ENCODE results near the gene SLC6A4. TPM values are rescaled to one million over a fixed set of nuclear protein-coding genes. Genes with fewer than 3 reads are reported as not detected.

Gene SLC6A4
- total RNA-seq, 1 experiment from 2014 or later: not detected

DNA sequence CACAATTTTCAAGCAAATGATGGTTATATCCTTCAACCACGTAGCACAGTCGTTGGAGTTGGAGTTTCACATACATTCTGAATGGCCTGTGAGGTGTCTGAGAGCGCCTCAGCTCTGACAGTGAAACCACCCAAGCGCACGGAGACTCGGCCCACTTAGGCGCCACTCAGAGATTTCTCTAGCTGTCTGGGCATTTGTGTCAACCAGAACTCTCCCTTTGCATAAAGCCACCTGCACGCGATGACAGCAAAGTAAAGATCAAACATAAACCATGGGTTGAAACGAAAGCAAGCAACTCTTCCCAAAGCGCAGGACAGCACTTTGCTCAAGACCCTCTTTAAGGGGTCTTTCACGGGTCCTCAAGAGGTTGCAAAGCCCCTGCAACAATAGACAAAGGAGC, 533 bp downstream of the SLC6A4 start:
- Histone ChIP-seq H3K27ac (ENCODE audit: low read depth, low read length, poor library complexity, severe bottlenecking) (no peak overlapping the region), H3K9me3 (ENCODE audit: low read depth, low read length, poor library complexity, severe bottlenecking) (no peaks in the 10 kb centered on the region), H3K36me3 (ENCODE audit: insufficient read depth, low read length, poor library complexity, severe bottlenecking) (no peaks in the 10 kb centered on the region), H3K27me3 (replicated peaks; ENCODE audit: insufficient read depth, low read depth, low read length, poor library complexity) (peaks cover 51% of the 10 kb centered on the region), H3K4me3 (ENCODE audit: low read depth, low read length, poor library complexity, severe bottlenecking) (peak overlapping the region; percentile 42), H3K4me1 (ENCODE audit: insufficient read depth, low read length, poor library complexity, severe bottlenecking) (peaks cover 8% of the 10 kb centered on the region)
- intact Hi-C loops (cut with micrococcal nuclease; ENCODE audit: unreplicated experiment): no loop called here
- TF ChIP-seq CTCF (conservative IDR thresholded peaks at IDR 0.05; ENCODE audit: low read depth, low read length) (no peak), EZH2 (IDR thresholded peaks at IDR 0.05; ENCODE audit: borderline replicate concordance, low read depth, low read length, poor library complexity, severe bottlenecking) (no peak)
- no peak for DNase-seq (ENCODE audit: low spot score)
- ChIA-PET CTCF (interaction anchor here (0.5 to 0.6 kb wide), 2 partner anchors 23 to 159 kb away, joined by 3 to 4 read pairs; no protein-coding TSS in a partner anchor), POLR2A (ENCODE audit: low non-redundant PET) (no interaction called here)
- BruUV-seq (replicated peaks): no TSS peak

DNA sequence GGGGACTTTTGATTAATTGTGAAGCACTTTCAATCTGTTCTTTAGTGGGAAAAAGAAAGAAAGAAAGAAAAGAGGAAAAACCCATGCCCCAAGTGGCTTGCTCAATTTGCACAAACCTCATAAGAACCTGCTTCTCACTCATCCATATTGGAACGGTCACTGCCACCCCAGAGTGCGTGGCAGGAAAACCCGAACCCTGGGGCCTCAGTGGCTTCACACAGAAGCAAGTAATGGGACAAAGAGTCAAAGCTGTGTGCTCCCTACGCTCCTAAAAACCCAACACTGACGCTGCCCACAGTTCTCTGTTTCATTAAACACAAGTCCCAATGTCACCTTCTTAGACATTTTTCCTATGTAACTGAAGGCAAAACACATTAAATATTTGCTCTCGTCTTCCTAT, 1.2 kb downstream of the SLC6A4 start:
- TF ChIP-seq CTCF (conservative IDR thresholded peaks at IDR 0.05; ENCODE audit: low read depth, low read length): no peak
- no peak for TF ChIP-seq EZH2 (IDR thresholded peaks at IDR 0.05; ENCODE audit: borderline replicate concordance, low read depth, low read length, poor library complexity, severe bottlenecking)
- DNase-seq (ENCODE audit: low spot score): no peak
- Histone ChIP-seq H3K9me3 (ENCODE audit: low read depth, low read length, poor library complexity, severe bottlenecking) (no peaks in the 10 kb centered on the region), H3K27me3 (replicated peaks; ENCODE audit: insufficient read depth, low read depth, low read length, poor library complexity) (peaks cover 51% of the 10 kb centered on the region), H3K4me3 (ENCODE audit: low read depth, low read length, poor library complexity, severe bottlenecking) (no peak overlapping the region), H3K36me3 (ENCODE audit: insufficient read depth, low read length, poor library complexity, severe bottlenecking) (no peaks in the 10 kb centered on the region), H3K4me1 (ENCODE audit: insufficient read depth, low read length, poor library complexity, severe bottlenecking) (peaks cover 8% of the 10 kb centered on the region), H3K27ac (ENCODE audit: low read depth, low read length, poor library complexity, severe bottlenecking) (no peak overlapping the region)
- CTCF ChIA-PET: no interaction called here
- no TSS peak for BruUV-seq (replicated peaks)
- intact Hi-C loops (cut with micrococcal nuclease; ENCODE audit: unreplicated experiment): no loop called here
- POLR2A ChIA-PET (ENCODE audit: low non-redundant PET): no interaction called here

DNA sequence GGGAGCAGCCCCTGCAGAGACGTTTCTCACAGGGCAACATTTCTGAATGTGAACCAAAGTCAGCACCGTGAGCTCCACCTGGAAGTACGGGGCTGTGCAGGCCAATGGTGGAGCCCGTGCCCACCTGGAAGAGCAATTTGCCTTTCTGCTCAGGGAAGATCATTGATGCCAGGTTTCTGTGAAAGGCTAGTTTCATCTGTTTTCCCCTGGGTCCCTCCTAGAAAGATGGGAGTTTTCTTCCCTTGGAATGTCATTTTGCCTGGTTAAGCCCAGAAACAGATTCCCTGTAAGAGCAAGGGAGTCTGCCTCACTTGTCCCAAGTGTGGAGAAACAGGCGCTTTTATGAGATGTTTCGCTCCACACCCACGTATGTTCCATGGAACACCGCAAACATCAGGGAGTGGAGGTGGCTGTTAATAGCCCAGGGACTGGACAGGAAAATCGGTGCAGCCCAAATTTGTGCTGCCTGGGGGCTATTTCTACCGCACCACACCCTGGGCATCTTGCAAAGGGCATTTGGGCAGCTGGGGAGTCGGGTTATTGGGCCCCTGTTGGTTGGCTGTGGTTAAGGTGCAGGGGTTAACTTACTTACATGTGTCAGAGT, 2.6 kb downstream of the SLC6A4 start:
- Histone ChIP-seq H3K4me1 (ENCODE audit: insufficient read depth, low read length, poor library complexity, severe bottlenecking) (peaks cover 8% of the 10 kb centered on the region), H3K27me3 (replicated peaks; ENCODE audit: insufficient read depth, low read depth, low read length, poor library complexity) (peaks cover 51% of the 10 kb centered on the region), H3K36me3 (ENCODE audit: insufficient read depth, low read length, poor library complexity, severe bottlenecking) (no peaks in the 10 kb centered on the region), H3K4me3 (ENCODE audit: low read depth, low read length, poor library complexity, severe bottlenecking) (no peak overlapping the region), H3K9me3 (ENCODE audit: low read depth, low read length, poor library complexity, severe bottlenecking) (no peaks in the 10 kb centered on the region), H3K27ac (ENCODE audit: low read depth, low read length, poor library complexity, severe bottlenecking) (no peak overlapping the region)
- intact Hi-C loops (cut with micrococcal nuclease; ENCODE audit: unreplicated experiment): no loop called here
- no peak for DNase-seq (ENCODE audit: low spot score)
- no TSS peak for BruUV-seq (replicated peaks)
- ChIA-PET CTCF (no interaction called here), POLR2A (ENCODE audit: low non-redundant PET) (no interaction called here)
- no peak for TF ChIP-seq CTCF (conservative IDR thresholded peaks at IDR 0.05; ENCODE audit: low read depth, low read length)
- TF ChIP-seq EZH2 (IDR thresholded peaks at IDR 0.05; ENCODE audit: borderline replicate concordance, low read depth, low read length, poor library complexity, severe bottlenecking): no peak
